GM12878 (cell line): ENCODE measurements around the gene CSH1. TPM values are rescaled to one million over a fixed set of nuclear protein-coding genes. Genes with fewer than 3 reads are reported as not detected.

ENCODE experiments used
- ATAC-seq: fragments of 200-7000 bp; cut with Tn5 transposase; 3 replicates; pipeline ENCODE4 v1.9.1; 2020; ENCODE audit warnings: mild to moderate bottlenecking, moderate library complexity
- BruUV-seq: library from RNA; stranded (reverse); fragments of 400-500 nt; replicated peaks from 2 replicates; lab custom pipeline; 2021; lab: Mats Ljungman, UMichigan
- CTCF ChIA-PET: fragments of 300-600 bp; sonication (Branson Sonifier 250); formaldehyde crosslinking; extraction: SDS; loops from one replicate; lab custom pipeline; 2021; ENCODE audit warnings: inconsistent platforms; lab: Yijun Ruan, JAX
- POLR2A ChIA-PET: fragments of 350-600 bp; formaldehyde crosslinking; extraction: SDS; loops from one replicate; lab custom pipeline; 2021; ENCODE audit warnings: inconsistent platforms; lab: Charles Lee
- RAD21 ChIA-PET: fragments of 300-600 bp; sonication (Branson Sonifier 250); formaldehyde crosslinking; loops from one replicate; lab custom pipeline; 2023; ENCODE audit warnings: antibody characterized with exemption; ENCODE audit not compliant: unreplicated experiment; lab: Charles Lee
- SMC1A ChIA-PET: fragments of 300-600 bp; sonication (Branson Sonifier 250); formaldehyde crosslinking; loops from one replicate; lab custom pipeline; 2023; ENCODE audit not compliant: unreplicated experiment, uncharacterized antibody; lab: Charles Lee
- DNase-seq: peaks from one replicate; pipeline ENCODE4 v3.0.0-alpha.2; 2011; ENCODE audit warnings: low read depth, low spot score
- FAIRE-seq: peaks from 3 replicates; lab custom pipeline; 2011; peaks lifted over from hg19 to GRCh38; lab: Jason Lieb, UNC
- H2AFZ ChIP-seq: 2 replicates; pipeline ENCODE4 v1.6.0; 2011; ENCODE audit warnings: low read depth, low read length, control low read depth; ENCODE audit not compliant: control insufficient read depth
- H3K27ac ChIP-seq: 2 replicates; pipeline ENCODE4 v1.5.1; 2011; ENCODE audit warnings: control low read depth; ENCODE audit not compliant: control insufficient read depth, insufficient read depth
- H3K27me3 ChIP-seq, 2 experiments: replicated peaks in 1 of 2; 2 replicates each; pipeline versions ENCODE4 v1.6.0 to v1.6.1; 2011; ENCODE audit warnings: low read length in 1 of 2; ENCODE audit not compliant: control insufficient read depth in 2 of 2, insufficient read depth in 2 of 2
- H3K36me3 ChIP-seq, 2 experiments: 2 replicates each; pipeline ENCODE4 v1.5.1; 2011; ENCODE audit warnings: low read length in 1 of 2; ENCODE audit not compliant: control insufficient read depth in 2 of 2, insufficient read depth in 2 of 2
- H3K4me1 ChIP-seq: 2 replicates; pipeline ENCODE4 v1.6.1; 2011; ENCODE audit warnings: mild to moderate bottlenecking, low read length, moderate library complexity, mixed read lengths; ENCODE audit not compliant: control insufficient read depth, insufficient read depth
- H3K4me2 ChIP-seq: 2 replicates; pipeline ENCODE4 v1.6.0; 2011; ENCODE audit warnings: control low read depth; ENCODE audit not compliant: control insufficient read depth, insufficient read depth
- H3K4me3 ChIP-seq: fragments of 200-600 bp; sonication (generic); 2 replicates; pipeline ENCODE4 v1.5.1; 2016
- H3K79me2 ChIP-seq: 2 replicates; pipeline ENCODE4 v1.6.0; 2011; ENCODE audit warnings: low read length; ENCODE audit not compliant: control insufficient read depth, insufficient read depth
- H3K9ac ChIP-seq: 2 replicates; pipeline ENCODE4 v1.8.0; 2011; ENCODE audit warnings: low read length, control low read depth, mixed read lengths; ENCODE audit not compliant: control insufficient read depth, insufficient read depth
- H3K9me3 ChIP-seq: replicated peaks from 3 replicates; pipeline ENCODE4 v1.5.1; 2011; ENCODE audit warnings: mild to moderate bottlenecking, low read length; ENCODE audit not compliant: control insufficient read depth, insufficient read depth
- H4K20me1 ChIP-seq: 2 replicates; pipeline ENCODE4 v1.6.0; 2011; ENCODE audit not compliant: control insufficient read depth, insufficient read depth
- IKZF2 ChIP-seq, 2 experiments: fragments of 450-650 bp; IDR thresholded peaks; 2 replicates each; pipeline ENCODE4 v1.6.1; 2017; ENCODE audit warnings: mild to moderate bottlenecking in 2 of 2, moderate library complexity in 2 of 2
- WGBS: methylation state at CpG from one replicate; pipeline ENCODE4 v1.1.6; 2016; ENCODE audit warnings: low lambda C conversion rate; ENCODE audit not compliant: insufficient replicate concordance, insufficient coverage; ENCODE audit errors: missing lambda C conversion rate; 5-methylcytosine and 5-hydroxymethylcytosine counted together
- in situ Hi-C: fragments of 300-500 bp; cut with MboI; formaldehyde crosslinking; loops from 9 replicates; pipeline ENCODE4 v1.14.3; 2018; ENCODE audit warnings: mixed read lengths
- intact Hi-C: fragments of 100-400 bp; cut with micrococcal nuclease; formaldehyde crosslinking; loops from one replicate; pipeline ENCODE4 v1.14.2; 2022; ENCODE audit not compliant: unreplicated experiment
- polyA plus RNA-seq, 11 experiments: library from polyadenylated mRNA; depleted of rRNA in 4 of 11; unstranded in 6 of 11; stranded (reverse) in 5 of 11; fragments of >200 nt; fragmentation: Nextera tagmentation in 4 of 11; fragmentation: Illumina TruSeq in 1 of 11; extraction: Ambion mirVana in 4 of 11; extraction: Trizol in 1 of 11; gene quantifications; 1 replicate in 1 of 11; 2 replicates in 10 of 11; pipeline versions ENCODE4 v1.2.1 to v1.2.3, GENCODE V29; 2011 to 2016; ENCODE audit warnings: inconsistent platforms in 2 of 11, missing spikeins in 2 of 11, low read depth in 1 of 11
- total RNA-seq, 4 experiments: library from RNA; depleted of rRNA in 3 of 4; stranded (reverse); fragments of >200 nt in 3 of 4; fragmentation: Illumina TruSeq in 1 of 4; extraction: Trizol in 1 of 4; gene quantifications; 2 replicates each; pipeline versions ENCODE4 v1.2.1 to v1.2.3, GENCODE V29; 2013 to 2021
- TF ChIP-seq, protein P1 (sequence below): fragments of 450-650 bp; IDR thresholded peaks from 2 replicates; pipeline ENCODE4 v1.6.1; 2017; ENCODE audit warnings: mild to moderate bottlenecking, moderate library complexity

The CSH1 gene
- total and polyA plus RNA-seq, 10 of the 15 experiments (the other 5 are each of a cell fraction or from before 2014, with no cell fraction given): not detected

GRCh38 chr17:63944736-63945499 lies 48.5 kb upstream of the CSH1 start:
- Histone ChIP-seq H3K36me3 (no peaks in the 10 kb centered on the region), H3K27me3 (no peaks in the 10 kb centered on the region), H3K4me2 (no peak overlapping the region), H3K27ac (no peak overlapping the region), H3K4me3 (no peak overlapping the region), H3K4me1 (peaks cover 18% of the 10 kb centered on the region), H3K9ac (no peak overlapping the region), H3K9me3 (no peaks in the 10 kb centered on the region; the same call in 2 of the 3 replicates), H3K79me2 (no peaks in the 10 kb centered on the region), H2AFZ (no peak overlapping the region), H4K20me1 (no peaks in the 10 kb centered on the region)
- SMC1A ChIA-PET: interaction anchor here (1.0 to 3.1 kb wide), 8 partner anchors 8 to 188 kb away, joined by 3 to 248 read pairs (median 18); partner anchors contain the start of genes CD79B, GH1 and ICAM2
- intact Hi-C loops: no loop called here
- in situ Hi-C loops: no loop called here
- FAIRE-seq: no peak
- POLR2A ChIA-PET: interaction anchor here (1.0 to 2.5 kb wide), 6 partner anchors 13 to 83 kb away, joined by 5 to 68 read pairs (median 18); partner anchors contain the start of genes CD79B, GH1 and ICAM2
- CTCF ChIA-PET: interaction anchor here (1.1 to 3.1 kb wide), 12 partner anchors 13 to 186 kb away, joined by 3 to 481 read pairs (median 24); partner anchors contain the start of genes CD79B, CSHL1, GH1 and ICAM2
- DNase-seq: no peak
- no peak for ATAC-seq
- TF ChIP-seq IKZF2 (IDR thresholded peaks at IDR 0.05): no peak
- TF ChIP-seq, protein P1, sequence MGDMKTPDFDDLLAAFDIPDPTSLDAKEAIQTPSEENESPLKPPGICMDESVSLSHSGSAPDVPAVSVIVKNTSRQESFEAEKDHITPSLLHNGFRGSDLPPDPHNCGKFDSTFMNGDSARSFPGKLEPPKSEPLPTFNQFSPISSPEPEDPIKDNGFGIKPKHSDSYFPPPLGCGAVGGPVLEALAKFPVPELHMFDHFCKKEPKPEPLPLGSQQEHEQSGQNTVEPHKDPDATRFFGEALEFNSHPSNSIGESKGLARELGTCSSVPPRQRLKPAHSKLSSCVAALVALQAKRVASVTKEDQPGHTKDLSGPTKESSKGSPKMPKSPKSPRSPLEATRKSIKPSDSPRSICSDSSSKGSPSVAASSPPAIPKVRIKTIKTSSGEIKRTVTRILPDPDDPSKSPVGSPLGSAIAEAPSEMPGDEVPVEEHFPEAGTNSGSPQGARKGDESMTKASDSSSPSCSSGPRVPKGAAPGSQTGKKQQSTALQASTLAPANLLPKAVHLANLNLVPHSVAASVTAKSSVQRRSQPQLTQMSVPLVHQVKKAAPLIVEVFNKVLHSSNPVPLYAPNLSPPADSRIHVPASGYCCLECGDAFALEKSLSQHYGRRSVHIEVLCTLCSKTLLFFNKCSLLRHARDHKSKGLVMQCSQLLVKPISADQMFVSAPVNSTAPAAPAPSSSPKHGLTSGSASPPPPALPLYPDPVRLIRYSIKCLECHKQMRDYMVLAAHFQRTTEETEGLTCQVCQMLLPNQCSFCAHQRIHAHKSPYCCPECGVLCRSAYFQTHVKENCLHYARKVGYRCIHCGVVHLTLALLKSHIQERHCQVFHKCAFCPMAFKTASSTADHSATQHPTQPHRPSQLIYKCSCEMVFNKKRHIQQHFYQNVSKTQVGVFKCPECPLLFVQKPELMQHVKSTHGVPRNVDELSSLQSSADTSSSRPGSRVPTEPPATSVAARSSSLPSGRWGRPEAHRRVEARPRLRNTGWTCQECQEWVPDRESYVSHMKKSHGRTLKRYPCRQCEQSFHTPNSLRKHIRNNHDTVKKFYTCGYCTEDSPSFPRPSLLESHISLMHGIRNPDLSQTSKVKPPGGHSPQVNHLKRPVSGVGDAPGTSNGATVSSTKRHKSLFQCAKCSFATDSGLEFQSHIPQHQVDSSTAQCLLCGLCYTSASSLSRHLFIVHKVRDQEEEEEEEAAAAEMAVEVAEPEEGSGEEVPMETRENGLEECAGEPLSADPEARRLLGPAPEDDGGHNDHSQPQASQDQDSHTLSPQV: no peak
- WGBS: 84% methylated on average over 23 of the region's 24 CpGs
- BruUV-seq: no TSS peak
- RAD21 ChIA-PET: interaction anchor here (1.5 to 3.1 kb wide), 10 partner anchors 10 to 187 kb away, joined by 5 to 288 read pairs (median 29); partner anchors contain the start of genes CD79B, ERN1, GH1 and ICAM2
